ENCODE results near the gene MYBBP1A.

DNA sequence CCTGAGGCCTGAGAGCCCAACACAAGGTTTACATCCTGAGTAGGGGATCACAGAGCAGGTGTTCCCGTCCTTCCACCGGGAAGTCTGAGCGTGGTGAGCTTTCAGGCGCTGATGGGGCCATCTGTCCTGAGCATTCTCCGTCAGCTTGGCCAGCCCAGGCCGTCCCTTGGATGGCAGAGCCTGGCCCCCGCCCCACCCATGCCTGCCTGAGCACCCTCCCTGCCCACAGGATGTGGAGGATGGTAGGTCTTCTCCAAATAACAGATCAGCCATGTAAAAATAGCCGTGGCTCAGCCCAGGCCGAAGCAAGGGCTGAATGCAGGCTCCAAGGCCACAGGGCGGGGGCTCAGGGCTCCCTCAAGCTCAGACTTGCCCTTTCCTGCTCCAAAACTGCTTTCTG lies 36.3 kb downstream of the MYBBP1A start:
- TF ChIP-seq, protein P1, sequence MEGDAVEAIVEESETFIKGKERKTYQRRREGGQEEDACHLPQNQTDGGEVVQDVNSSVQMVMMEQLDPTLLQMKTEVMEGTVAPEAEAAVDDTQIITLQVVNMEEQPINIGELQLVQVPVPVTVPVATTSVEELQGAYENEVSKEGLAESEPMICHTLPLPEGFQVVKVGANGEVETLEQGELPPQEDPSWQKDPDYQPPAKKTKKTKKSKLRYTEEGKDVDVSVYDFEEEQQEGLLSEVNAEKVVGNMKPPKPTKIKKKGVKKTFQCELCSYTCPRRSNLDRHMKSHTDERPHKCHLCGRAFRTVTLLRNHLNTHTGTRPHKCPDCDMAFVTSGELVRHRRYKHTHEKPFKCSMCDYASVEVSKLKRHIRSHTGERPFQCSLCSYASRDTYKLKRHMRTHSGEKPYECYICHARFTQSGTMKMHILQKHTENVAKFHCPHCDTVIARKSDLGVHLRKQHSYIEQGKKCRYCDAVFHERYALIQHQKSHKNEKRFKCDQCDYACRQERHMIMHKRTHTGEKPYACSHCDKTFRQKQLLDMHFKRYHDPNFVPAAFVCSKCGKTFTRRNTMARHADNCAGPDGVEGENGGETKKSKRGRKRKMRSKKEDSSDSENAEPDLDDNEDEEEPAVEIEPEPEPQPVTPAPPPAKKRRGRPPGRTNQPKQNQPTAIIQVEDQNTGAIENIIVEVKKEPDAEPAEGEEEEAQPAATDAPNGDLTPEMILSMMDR (IDR thresholded peaks at IDR 0.05 in 8 of 11, conservative IDR thresholded peaks at IDR 0.05 in 3 of 11), result no peak
- TF ChIP-seq POLR2AphosphoS5 (IDR thresholded peaks at IDR 0.05) (no peak), POLR2A (IDR thresholded peaks at IDR 0.05) (no peak)
